ENCODE results near the gene OTOP1.

The OTOP1 gene

DNA sequence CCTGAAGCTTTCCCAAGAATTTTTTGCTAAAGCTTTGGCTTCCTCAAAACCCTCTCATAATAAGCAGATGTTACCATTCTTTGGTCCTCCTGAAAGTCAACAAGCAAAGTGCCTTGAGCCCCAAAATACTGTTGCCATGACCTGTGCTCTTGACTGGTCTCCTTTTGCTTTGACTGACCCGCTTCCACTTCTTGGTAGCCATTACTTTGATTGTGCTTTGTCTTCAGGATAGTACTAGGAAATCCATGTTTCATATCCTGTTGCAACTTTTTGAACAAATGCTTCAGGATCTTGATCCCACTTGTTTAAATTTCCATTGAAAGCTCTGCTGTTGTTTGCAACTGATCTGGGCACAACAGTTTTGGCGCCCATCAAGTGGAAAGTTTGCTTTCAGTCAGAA, 6.9 kb upstream of the OTOP1 start:
- Histone ChIP-seq H3K4me2 (ENCODE audit: low read depth, low read length, poor library complexity, severe bottlenecking) (no peak overlapping the region), H3K27ac (ENCODE audit: low read depth, low read length) (no peak overlapping the region), H3K79me2 (ENCODE audit: insufficient read depth, low read length) (no peaks in the 10 kb centered on the region), H2AFZ (ENCODE audit: low read depth, low read length, severe bottlenecking) (no peak overlapping the region), H3K9me2 (replicated peaks; ENCODE audit: insufficient read depth, low read length) (no peaks in the 10 kb centered on the region), H3K9ac (ENCODE audit: low read length) (no peak overlapping the region), H3K4me3 (ENCODE audit: insufficient read depth, low read length, poor library complexity, severe bottlenecking) (no peak overlapping the region), H3K36me3 (ENCODE audit: low read length) (no peaks in the 10 kb centered on the region), H3K27me3 (ENCODE audit: low read length) (no peaks in the 10 kb centered on the region), H3F3A (ENCODE audit: insufficient read depth) (no peaks in the 10 kb centered on the region), H4K20me1 (ENCODE audit: low read depth, low read length) (no peaks in the 10 kb centered on the region), H3K9me3 (ENCODE audit: insufficient read depth, low read length) (no peaks in the 10 kb centered on the region)
- TF ChIP-seq, protein P1, sequence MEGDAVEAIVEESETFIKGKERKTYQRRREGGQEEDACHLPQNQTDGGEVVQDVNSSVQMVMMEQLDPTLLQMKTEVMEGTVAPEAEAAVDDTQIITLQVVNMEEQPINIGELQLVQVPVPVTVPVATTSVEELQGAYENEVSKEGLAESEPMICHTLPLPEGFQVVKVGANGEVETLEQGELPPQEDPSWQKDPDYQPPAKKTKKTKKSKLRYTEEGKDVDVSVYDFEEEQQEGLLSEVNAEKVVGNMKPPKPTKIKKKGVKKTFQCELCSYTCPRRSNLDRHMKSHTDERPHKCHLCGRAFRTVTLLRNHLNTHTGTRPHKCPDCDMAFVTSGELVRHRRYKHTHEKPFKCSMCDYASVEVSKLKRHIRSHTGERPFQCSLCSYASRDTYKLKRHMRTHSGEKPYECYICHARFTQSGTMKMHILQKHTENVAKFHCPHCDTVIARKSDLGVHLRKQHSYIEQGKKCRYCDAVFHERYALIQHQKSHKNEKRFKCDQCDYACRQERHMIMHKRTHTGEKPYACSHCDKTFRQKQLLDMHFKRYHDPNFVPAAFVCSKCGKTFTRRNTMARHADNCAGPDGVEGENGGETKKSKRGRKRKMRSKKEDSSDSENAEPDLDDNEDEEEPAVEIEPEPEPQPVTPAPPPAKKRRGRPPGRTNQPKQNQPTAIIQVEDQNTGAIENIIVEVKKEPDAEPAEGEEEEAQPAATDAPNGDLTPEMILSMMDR (IDR thresholded peaks at IDR 0.05; ENCODE audit: insufficient read depth, low read length, poor library complexity, severe bottlenecking), result no peak
- TF ChIP-seq EZH2phosphoT487 (conservative IDR thresholded peaks at IDR 0.05; ENCODE audit: low read length), result no peak

DNA sequence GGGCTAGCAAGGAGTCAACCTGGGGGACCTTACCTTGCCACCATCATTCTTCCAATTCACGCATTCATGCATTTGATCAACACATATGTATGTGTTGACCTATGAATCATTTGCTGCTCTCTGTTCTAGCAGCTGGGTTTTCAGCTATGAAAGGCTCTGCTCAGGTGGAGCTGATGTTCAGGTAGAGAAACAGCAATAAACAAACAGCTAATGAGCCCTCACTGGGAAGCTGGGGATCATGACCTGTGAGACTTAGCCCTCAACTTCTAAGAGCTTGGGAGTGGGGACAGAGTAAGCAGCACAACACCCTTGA, 1.6 kb upstream of the OTOP1 start:
- no peak for TF ChIP-seq EZH2phosphoT487 (conservative IDR thresholded peaks at IDR 0.05; ENCODE audit: low read length)
- TF ChIP-seq, protein P1 (IDR thresholded peaks at IDR 0.05; ENCODE audit: insufficient read depth, low read length, poor library complexity, severe bottlenecking), result no peak
- H3K36me3 ChIP-seq (ENCODE audit: low read length), result no peaks in the 10 kb centered on the region
- no peak overlapping the region for H2AFZ ChIP-seq (ENCODE audit: low read depth, low read length, severe bottlenecking)
- H3K9me3 ChIP-seq (ENCODE audit: insufficient read depth, low read length), result no peaks in the 10 kb centered on the region
- no peaks in the 10 kb centered on the region for H3K27me3 ChIP-seq (ENCODE audit: low read length)
- H3F3A ChIP-seq (ENCODE audit: insufficient read depth), result no peaks in the 10 kb centered on the region
- H4K20me1 ChIP-seq (ENCODE audit: low read depth, low read length), result no peaks in the 10 kb centered on the region
- no peak overlapping the region for H3K4me2 ChIP-seq (ENCODE audit: low read depth, low read length, poor library complexity, severe bottlenecking)
- H3K9me2 ChIP-seq (replicated peaks; ENCODE audit: insufficient read depth, low read length), result no peaks in the 10 kb centered on the region
- H3K4me3 ChIP-seq (ENCODE audit: insufficient read depth, low read length, poor library complexity, severe bottlenecking), result no peak overlapping the region
- no peak overlapping the region for H3K27ac ChIP-seq (ENCODE audit: low read depth, low read length)
- H3K79me2 ChIP-seq (ENCODE audit: insufficient read depth, low read length), result no peaks in the 10 kb centered on the region
- H3K9ac ChIP-seq (ENCODE audit: low read length), result no peak overlapping the region

DNA sequence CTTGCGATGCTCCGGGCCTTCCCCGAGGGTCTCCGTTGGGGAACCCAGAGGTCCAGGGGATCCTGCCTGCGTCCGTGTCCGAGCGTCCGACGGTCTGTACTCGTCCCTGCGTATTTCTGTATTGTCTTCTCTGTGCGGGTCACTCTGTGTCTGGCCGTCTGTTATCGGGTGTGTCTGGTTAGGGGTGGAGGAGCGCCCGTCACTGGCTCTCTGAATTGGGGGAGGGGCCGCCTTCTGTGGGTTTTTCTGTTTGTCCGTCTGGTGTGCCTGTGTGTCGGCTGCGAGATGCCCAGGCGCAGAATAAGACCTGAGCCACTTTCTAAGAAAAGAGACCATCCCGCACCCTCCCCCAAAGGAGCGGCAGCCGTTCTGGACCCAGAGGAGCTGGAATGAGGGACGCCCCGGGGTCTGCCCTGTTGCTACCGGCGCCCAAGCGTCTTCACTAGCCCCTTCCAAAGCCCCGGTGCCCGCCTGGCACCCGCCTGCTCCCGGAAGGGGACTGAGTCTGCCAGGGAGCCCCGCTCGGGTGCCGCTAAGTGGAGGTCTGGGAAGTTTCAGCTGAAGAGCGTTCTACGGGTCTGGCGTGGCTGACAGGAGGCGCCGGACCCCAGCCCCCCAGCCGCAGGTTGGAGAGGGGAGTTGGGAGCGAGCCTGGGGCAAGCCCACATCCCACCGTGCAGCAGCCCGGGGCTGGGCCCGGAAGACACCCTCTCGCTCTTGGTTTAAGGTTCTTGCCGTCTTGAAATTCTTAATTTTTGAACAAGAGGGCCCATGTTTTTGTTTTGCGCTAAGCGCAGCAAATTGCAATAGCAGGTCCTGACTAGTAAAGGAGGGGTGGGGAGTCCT, 1.0 kb upstream of the OTOP1 start:
- Histone ChIP-seq H2AFZ (ENCODE audit: low read depth, low read length, severe bottlenecking) (no peak overlapping the region), H3F3A (ENCODE audit: insufficient read depth) (no peaks in the 10 kb centered on the region), H3K27ac (ENCODE audit: low read depth, low read length) (no peak overlapping the region), H3K9me2 (replicated peaks; ENCODE audit: insufficient read depth, low read length) (no peaks in the 10 kb centered on the region), H3K36me3 (ENCODE audit: low read length) (no peaks in the 10 kb centered on the region), H3K79me2 (ENCODE audit: insufficient read depth, low read length) (no peaks in the 10 kb centered on the region), H3K9ac (ENCODE audit: low read length) (no peak overlapping the region), H3K4me3 (ENCODE audit: insufficient read depth, low read length, poor library complexity, severe bottlenecking) (no peak overlapping the region), H3K9me3 (ENCODE audit: insufficient read depth, low read length) (no peaks in the 10 kb centered on the region), H3K4me2 (ENCODE audit: low read depth, low read length, poor library complexity, severe bottlenecking) (no peak overlapping the region), H3K27me3 (ENCODE audit: low read length) (no peaks in the 10 kb centered on the region), H4K20me1 (ENCODE audit: low read depth, low read length) (no peaks in the 10 kb centered on the region)
- no peak for TF ChIP-seq EZH2phosphoT487 (conservative IDR thresholded peaks at IDR 0.05; ENCODE audit: low read length)
- TF ChIP-seq, protein P1 (IDR thresholded peaks at IDR 0.05; ENCODE audit: insufficient read depth, low read length, poor library complexity, severe bottlenecking), result no peak

Measured in SU-DHL-6 (cell line).